HG03520 (cell line): ENCODE results near the gene TM4SF18.
"Not testable (repeated sequence)": the region's sequence is repeated elsewhere in the genome, so short reads cannot be mapped to it uniquely, and the experiment has no call there.

Source experiments
- ATAC-seq: cut with Tn5 transposase; IDR thresholded peaks from one replicate; pipeline ENCODE4 v1.9.1; 2021; ENCODE audit warnings: mild to moderate bottlenecking, moderate library complexity; ENCODE audit not compliant: unreplicated experiment

Gene TM4SF18

DNA sequence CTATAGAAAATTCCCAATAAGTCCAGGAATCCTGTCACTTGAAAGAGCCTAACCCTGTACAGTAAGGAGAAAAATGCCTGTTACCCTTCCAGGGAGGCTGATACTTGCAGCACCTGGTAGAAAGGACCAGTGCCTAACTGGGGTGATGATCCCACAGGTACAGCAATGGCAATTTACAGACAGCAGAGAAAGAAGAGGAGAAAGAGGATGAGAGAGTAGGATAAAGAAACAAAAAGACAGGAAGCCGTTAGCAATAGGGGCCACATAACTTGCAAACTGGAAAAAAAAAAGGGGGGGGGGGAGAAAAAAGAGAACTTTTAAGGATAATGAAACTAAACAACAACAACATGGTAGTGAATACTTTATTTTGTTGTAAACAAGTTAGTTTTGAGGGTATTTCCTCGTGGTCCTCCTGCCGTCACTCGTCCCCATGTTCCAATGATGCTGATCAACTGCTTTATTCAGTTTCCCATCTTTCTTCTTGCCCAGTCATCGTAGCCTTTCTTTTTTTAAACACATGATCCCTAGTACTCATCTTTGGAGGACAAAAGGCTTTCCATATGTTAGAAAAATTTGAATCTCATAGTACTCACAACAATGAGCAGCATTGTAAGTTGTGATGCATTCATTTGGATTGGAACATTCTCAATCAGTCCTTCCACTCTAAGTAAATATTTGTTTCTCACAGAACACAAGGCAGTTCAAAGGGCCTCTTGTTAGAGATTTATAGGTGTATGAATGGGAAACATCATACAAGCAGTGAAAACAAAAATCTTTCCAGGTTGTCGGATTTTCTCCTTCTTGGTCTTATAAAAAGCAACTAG, 35.5 kb upstream of the TM4SF18 start:
- ATAC-seq: no peak

DNA sequence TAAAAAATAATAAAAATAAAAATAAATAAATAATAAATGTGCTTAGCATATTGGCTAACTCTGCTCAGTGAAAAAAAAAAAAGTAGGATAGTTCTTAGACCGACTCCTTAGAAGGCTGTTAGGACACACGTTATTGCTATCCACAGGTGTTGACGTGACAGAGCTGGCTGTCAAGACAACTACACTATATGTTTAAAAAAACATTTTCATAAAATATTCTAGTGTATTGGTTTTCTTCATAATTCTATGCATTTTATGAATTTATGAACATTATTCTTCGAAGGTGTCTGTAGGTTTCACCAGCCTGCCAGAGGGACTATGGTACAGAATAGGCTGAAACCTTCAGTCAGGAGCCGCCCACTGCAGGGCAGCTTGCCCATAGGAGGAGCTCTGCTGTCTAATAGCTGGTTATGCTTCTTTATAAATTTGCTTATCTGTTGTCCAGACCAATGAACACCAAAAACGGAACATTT, 34.8 kb upstream of the TM4SF18 start:
- ATAC-seq: no peak

GRCh38 chr3:149366941-149367840, 33.8 kb upstream of the TM4SF18 start:
- no peak for ATAC-seq

DNA sequence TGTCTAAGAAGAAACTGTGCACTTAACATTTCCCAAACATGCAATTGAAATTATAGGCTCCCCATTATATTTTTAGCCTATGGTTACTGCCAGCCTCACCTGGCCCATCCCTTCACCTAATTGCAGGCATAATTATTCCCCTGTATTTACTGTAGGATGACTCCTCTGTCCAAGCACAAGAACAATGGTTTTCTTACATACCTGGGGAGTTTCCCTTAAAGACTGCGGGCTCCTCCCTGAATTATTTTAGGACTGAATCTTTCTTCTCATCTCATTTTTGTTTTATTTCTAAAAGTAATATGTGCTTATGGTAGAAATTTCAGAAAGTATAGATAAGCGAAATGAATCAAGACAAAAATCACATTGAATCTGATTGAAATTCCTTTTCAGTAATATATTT, 32.6 kb upstream of the TM4SF18 start:
- ATAC-seq: no peak

DNA sequence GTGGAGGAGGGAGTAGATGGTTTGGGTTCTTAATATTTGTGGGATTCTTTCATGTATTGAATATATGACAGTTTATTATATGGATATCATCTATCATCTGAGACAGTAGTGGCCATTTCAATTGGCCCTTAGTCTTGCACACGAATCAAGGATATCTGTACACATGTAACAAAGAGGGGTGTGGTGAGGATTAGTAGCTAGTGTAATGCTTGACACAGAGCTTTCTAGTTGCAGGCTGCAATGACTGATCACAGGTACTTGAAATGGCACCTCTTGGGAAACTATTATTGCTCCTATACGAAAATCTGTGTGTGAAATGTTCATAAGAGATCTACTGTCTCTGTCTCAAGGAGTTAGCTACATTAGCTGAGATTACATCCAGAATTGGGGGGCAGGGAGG, 31.2 kb upstream of the TM4SF18 start:
- ATAC-seq: no peak

GRCh38 chr3:149363053-149363452, 29.6 kb upstream of the TM4SF18 start:
- no peak for ATAC-seq

GRCh38 chr3:149362366-149362765, 28.9 kb upstream of the TM4SF18 start:
- no peak for ATAC-seq

- ATAC-seq: no peak
Observed at GRCh38 chr3:149356630-149357029, 23.2 kb upstream of the TM4SF18 start.

DNA sequence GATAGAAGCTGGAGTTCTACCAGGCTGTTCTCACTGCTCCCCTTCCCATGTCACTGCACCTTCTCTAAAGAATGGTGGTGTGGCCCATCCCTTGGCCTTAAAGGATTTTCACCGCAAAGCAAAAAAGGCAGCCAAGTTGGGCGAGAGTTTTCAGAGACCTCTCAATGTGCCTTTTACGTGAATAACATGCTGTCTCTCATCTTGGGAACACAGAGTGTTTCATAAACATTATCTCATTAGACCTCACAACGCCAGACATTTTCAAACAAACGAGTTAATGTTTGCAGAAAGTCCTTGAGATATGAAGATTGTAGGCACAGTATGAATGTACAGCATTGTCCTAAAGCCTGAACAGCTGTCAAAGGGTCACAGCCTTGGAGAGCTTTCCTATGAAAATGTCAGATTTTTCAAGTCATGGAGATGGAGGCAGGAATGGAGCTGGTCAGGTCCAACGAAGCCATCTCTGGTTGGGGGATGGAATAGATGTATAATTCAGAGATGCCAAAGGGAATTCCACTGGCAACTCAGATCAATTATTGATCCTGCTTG, 22.7 kb upstream of the TM4SF18 start:
- no peak for ATAC-seq

DNA sequence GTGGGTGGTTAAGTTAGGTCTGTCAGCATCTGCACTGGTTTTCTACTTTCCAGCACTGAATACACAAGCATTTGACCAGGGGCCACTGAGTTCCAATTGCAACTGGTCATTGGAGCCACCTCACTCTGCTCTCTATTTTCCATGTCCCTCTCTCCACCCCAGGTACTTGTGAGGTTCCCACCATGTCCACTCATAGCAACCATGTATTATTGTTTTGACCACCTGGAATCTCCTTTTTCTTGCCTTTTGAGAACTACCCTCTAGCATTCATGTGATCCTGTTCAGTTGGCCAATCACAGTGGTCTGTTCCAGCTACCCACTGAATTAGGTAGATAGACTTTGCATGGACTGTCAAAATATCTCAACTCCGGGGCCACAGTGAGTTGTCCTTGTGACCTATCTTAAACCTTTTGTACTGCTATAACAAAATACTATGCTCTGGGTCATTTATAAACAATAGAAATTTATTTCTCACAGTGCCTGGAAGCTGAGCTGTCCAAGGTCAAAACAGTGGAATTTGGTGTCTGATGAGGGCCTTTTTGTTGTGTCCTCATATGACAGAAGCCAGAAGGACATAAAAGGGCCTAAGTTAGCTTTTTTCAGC, 20.2 kb upstream of the TM4SF18 start:
- no peak for ATAC-seq

DNA sequence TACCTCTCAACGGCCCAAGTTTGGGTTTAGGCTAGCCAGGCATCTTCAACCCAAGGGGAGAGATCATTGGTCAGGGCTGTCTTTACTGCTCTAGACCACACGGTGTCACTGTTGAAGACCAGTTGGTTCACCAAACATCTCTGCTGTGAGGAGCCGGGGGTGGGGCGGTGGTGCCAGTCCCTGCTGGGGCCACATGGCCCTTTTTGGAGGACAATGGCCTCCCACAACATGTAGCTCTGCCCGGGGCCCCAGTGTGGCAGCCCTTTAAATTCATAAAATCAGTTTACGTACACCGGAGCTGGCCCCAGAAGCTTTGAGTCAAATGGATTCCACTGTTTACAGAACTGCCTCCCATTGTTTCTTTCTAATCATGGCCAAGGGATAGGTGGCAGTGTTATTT, 19.1 kb upstream of the TM4SF18 start:
- peak; percentile 92 for ATAC-seq

DNA sequence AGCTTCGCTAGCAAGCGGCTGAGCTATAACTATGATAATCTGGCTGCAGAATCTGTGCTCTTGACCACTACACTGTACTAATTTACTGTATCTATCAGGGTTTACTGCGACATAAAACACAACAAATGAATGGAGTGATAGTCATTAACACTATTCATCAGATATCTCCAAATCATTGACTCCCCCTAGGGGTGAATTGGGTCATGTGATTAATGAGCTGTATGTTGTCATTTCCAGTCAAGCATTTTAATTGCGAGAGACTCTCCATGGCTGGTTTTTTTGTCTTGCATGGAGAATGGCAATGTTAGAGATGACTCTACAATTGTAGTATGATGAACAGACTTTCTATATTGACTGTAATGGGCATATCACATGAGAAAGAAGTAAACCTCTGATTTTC, 10.5 kb upstream of the TM4SF18 start:
- no peak for ATAC-seq

DNA sequence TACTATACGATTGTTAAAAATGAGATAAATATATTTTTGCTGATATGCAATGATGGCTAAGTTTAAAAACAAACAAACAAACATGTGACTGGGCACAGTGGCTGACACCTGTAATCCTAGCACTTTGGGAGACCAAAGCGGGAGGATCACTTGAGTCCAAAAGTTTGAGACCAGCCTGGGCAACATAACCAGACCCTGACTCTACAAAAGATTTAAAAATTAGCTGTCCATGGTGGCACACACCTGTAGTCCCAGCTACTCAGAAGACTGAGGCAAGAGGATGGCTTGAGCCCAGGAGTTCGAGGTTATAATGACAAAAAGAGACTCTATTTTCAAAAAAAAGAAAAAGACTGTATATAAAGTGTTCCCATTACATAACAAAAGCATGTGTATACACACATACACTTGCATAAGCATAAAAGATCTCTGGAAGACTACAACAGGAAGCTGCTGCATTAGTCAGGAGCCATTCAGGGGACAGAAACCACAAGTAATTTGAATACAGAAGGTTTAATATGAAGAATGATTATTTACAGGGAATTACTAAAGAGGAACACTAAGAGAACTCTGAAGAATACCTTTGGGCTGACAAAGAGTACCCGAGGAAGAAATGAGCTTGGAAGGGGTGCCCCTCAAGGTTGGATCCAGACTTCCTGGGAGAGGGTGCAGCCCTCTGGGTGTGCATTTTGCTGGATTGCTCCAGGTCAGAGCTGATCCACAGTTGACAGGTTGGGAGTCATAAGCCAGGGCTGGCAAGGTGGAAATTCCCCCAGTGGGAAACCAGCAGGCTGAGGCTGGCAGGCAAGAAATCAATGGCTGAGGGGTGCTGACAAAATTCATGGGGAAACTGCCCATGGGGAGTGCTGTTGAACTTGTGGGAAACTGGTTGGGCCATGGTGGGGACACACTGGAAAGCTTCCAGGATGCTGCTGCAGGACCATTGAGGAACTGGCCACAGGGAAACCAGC, 9.3 kb upstream of the TM4SF18 start:
- no peak for ATAC-seq

- ATAC-seq: no peak
Observed at GRCh38 chr3:149340310-149340933, 7.0 kb upstream of the TM4SF18 start.

GRCh38 chr3:149339931-149340309, 6.5 kb upstream of the TM4SF18 start:
- no peak for ATAC-seq

- not testable (repeated sequence) for ATAC-seq
Observed at GRCh38 chr3:149337486-149337885, 4.0 kb upstream of the TM4SF18 start.

GRCh38 chr3:149336925-149337324, 3.5 kb upstream of the TM4SF18 start:
- no peak for ATAC-seq

- no peak for ATAC-seq
Observed at GRCh38 chr3:149332771-149333170, 665 bp downstream of the TM4SF18 start.

DNA sequence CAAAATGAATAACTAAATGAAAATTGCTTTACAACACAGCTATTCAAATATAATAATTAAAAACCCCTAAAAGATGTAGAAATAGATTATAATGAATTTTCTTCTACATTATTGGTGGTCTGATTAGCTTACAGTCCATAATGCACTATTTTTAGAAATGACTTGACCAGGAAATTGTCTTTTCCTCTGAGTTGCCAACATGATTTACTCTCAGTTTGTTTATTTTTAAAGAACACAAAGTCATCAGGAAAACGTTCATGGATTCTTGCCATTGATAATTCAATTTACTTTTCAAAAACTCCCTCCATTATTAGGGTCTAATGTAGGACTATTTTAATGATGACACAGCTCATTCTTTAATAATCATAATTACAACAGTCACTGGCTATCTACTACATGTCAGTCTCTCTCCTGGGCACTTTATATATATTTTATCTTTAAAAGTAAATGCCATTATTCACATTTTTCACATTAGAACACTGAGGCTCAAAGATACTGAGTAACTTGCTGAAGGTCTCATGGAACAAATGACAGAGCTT, 1.1 kb downstream of the TM4SF18 start:
- no peak for ATAC-seq
